Neural progenitor cell (in vitro differentiated cells): ENCODE measurements around the gene MAD1L1.

ENCODE experiments used
- EZH2 ChIP-seq: fragments of 200-600 bp; sonication (generic); IDR thresholded peaks from 2 replicates; pipeline ENCODE4 v1.6.1; 2017; ENCODE audit warnings: antibody characterized with exemption, mild to moderate bottlenecking, moderate library complexity
- EZH2phosphoT487 ChIP-seq: fragments of 200-600 bp; sonication (generic); IDR thresholded peaks from 2 replicates; pipeline ENCODE4 v1.6.1; 2017; ENCODE audit warnings: antibody characterized with exemption

DNA sequence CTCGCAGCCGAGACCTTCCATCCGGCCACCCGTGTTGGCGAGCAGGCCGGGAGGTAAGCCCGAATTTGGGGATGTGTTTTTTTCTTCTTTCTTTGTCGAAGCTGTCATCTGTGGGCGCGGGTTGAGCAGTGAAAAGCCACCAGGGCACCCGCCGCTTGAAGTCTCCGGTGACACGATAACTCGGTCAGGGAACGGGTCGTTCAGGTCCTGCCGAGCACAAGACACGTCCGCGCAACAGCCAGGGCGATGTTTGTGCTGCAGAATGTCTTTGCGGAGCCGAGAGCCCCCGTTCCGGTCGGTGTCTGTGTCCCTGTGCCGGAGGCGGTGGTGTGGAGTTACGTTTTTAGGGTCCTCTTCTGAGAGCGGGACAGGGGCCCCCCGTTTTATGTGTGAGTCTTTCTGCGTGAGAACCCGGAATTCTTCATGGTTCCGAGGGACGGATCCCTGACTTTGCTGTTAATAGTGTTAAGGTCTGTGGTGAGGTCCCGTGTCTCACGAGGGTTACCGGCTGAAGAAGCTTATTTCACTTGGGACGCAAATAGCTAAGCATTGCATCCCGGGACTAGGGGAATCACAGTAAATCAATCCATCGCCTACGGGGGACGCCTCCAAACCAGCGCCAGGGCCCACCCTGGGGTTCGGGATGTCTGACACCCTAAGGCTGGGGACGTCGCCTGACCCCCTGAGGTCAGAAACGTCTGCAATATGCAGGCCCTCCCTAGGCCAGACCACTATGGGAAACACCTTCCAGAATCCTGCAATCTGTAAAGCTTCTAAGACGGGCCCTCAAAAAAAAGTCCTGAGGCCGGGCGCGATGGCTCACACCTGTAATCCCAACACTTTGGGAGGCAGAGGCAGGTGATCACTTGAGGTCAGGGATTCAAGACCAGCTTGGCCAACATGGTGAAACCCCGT, 463.2 kb downstream of the MAD1L1 start:
- no peak for TF ChIP-seq EZH2
- no peak for TF ChIP-seq EZH2phosphoT487
